ENCODE measurements around the gene HS6ST3.

Gene HS6ST3

GRCh38 chr13:96553796-96554195 is 463.9 kb downstream of the HS6ST3 start:
- DNase-seq = no peak

GRCh38 chr13:96573563-96573962 is 483.7 kb downstream of the HS6ST3 start:
- DNase-seq = no peak

GRCh38 chr13:96575423-96576320 is 485.8 kb downstream of the HS6ST3 start:
- DNase-seq = no peak

- DNase-seq = no peak
Measured at GRCh38 chr13:96581741-96582140, 491.8 kb downstream of the HS6ST3 start.

- no peak for DNase-seq
Measured at GRCh38 chr13:96615252-96615651, 525.3 kb downstream of the HS6ST3 start.

- DNase-seq = no peak
Measured at GRCh38 chr13:96617528-96617927, 527.6 kb downstream of the HS6ST3 start.

- DNase-seq = no peak
Measured at GRCh38 chr13:96621634-96622183, 531.8 kb downstream of the HS6ST3 start.

GRCh38 chr13:96629331-96629730 is 539.4 kb downstream of the HS6ST3 start:
- no peak for DNase-seq

GRCh38 chr13:96632536-96633320 is 542.8 kb downstream of the HS6ST3 start:
- no peak for DNase-seq

GRCh38 chr13:96636001-96636709 is 546.2 kb downstream of the HS6ST3 start:
- DNase-seq = no peak

GRCh38 chr13:96637039-96637438 is 547.1 kb downstream of the HS6ST3 start:
- DNase-seq = no peak

- no peak for DNase-seq
Measured at GRCh38 chr13:96646101-96646500, 556.2 kb downstream of the HS6ST3 start.

GRCh38 chr13:96646515-96647211 is 556.8 kb downstream of the HS6ST3 start:
- DNase-seq = no peak

GRCh38 chr13:96650301-96650886 is 560.5 kb downstream of the HS6ST3 start:
- DNase-seq = no peak

GRCh38 chr13:96651598-96651997 is 561.7 kb downstream of the HS6ST3 start:
- DNase-seq = no peak

- DNase-seq = no peak
Measured at GRCh38 chr13:96652506-96652905, 562.6 kb downstream of the HS6ST3 start.

GRCh38 chr13:96661612-96662011 is 571.7 kb downstream of the HS6ST3 start:
- DNase-seq = no peak

- no peak for DNase-seq
Measured at GRCh38 chr13:96662036-96662435, 572.1 kb downstream of the HS6ST3 start.

- no peak for DNase-seq
Measured at GRCh38 chr13:96667294-96668018, 577.5 kb downstream of the HS6ST3 start.

- no peak for DNase-seq
Measured at GRCh38 chr13:96671073-96671472, 581.2 kb downstream of the HS6ST3 start.

GRCh38 chr13:96672016-96672415 is 582.1 kb downstream of the HS6ST3 start:
- DNase-seq = no peak
